ENCODE results near the gene LRRK1.

DNA sequence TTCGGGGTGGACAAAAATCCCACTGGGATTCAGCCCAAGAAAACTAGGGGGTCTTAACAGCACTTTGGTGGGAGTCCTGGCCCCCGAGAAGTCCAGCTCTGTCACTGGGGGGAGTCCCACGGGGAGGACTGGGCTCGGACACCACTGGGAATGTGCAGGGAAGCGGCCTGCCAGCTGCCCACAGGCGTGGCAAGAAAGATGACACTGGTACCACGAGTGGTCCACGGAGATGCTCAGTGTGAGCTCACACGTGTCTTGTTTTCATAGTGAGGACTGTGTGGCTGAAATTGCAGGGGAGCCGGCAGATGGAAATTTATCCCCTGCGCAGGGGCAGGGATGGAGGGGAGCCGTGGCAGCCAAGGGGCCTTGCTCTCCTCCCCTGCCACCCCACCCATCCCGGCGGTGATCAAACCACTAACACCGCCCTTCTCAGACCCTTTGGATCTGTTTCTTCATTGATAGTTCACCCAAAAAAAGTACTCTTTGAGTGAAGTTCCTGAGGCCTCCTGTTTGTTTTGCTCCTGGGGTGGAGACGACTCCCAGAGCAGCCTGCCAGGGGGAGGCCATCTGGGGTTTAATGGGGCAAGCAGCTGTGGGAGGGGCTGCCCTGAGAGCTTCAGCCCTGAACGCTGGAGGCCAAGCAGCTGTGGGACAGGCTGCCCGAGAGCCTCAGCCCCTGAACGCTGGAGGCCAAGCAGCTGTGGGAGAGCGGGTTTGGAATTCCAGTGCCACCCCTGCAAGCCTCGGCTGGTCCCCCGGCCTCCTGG lies 130.9 kb downstream of the LRRK1 start:
- TF ChIP-seq, protein P1, sequence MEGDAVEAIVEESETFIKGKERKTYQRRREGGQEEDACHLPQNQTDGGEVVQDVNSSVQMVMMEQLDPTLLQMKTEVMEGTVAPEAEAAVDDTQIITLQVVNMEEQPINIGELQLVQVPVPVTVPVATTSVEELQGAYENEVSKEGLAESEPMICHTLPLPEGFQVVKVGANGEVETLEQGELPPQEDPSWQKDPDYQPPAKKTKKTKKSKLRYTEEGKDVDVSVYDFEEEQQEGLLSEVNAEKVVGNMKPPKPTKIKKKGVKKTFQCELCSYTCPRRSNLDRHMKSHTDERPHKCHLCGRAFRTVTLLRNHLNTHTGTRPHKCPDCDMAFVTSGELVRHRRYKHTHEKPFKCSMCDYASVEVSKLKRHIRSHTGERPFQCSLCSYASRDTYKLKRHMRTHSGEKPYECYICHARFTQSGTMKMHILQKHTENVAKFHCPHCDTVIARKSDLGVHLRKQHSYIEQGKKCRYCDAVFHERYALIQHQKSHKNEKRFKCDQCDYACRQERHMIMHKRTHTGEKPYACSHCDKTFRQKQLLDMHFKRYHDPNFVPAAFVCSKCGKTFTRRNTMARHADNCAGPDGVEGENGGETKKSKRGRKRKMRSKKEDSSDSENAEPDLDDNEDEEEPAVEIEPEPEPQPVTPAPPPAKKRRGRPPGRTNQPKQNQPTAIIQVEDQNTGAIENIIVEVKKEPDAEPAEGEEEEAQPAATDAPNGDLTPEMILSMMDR (IDR thresholded peaks at IDR 0.05) = no peak
- no peak for TF ChIP-seq POLR2A (IDR thresholded peaks at IDR 0.05)
